ENCODE results near the gene SDK1.

The SDK1 gene

GRCh38 chr7:4182605-4183300 lies 881.7 kb downstream of the SDK1 start:
- DNase-seq (ENCODE audit: low read depth), result no peak

DNA sequence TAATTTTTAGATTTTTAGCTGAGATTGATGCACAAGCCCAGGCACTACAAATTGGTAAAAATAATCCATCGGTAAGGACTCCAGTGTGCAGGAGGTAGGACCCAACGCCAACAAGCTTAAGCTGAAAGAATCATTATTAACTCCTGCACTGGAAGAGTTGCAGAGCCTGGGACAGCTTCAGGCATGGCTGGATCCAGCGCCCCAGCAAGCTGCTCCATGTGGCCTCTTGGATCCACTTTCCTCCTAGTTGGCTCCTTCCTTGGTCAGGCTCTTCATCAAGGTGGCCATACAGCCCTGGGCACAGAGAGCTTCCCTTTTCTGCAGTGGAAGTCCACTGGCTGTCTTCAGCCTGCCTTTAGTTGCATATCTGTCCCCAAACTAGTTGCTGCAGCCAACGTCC lies 883.6 kb downstream of the SDK1 start:
- DNase-seq (ENCODE audit: low read depth), result no peak

GRCh38 chr7:4185136-4185535 lies 884.1 kb downstream of the SDK1 start:
- DNase-seq (ENCODE audit: low read depth), result no peak

DNA sequence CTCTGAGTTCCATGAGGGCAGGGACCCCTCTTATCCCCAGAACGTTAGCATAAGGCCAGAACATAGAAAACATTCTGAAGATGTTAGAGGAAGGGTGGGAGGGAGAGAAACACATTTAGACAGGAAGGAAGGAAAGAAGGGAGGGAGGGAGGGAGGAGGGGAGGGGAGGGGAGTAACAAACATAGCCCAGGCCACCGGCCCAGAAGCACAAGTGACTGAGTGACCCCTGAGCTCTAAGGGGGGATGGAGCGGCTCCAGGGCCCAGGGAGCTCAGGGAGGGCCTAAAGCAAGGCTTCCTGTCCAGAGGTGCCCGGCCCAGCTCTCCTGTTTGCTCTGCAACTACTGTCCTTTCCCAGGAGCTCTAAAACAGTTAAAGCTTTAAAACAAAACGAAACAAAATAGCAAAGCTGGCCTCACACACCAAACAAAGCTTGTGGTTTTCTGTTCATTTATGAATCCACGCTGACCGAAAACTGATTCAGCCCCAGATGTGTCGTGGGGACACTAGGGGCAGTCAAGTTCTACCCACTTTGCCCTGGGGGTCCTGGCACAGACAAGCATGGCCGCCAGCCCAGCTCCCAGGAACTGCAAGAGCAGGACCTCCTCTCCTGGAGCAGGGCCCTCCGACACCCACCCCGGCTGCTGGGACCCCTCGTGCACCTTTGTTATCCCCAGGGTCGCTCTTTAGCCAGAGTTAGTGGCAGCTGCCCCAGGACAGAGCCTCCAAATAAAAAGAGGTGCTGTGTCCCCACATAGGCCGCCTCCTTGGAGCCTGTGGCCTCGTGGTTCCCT lies 884.9 kb downstream of the SDK1 start:
- no peak for DNase-seq (ENCODE audit: low read depth)

- DNase-seq (ENCODE audit: low read depth), result no peak
These were observed 885.4 kb downstream of the SDK1 start for GRCh38 chr7:4186513-4186780.

- no peak for DNase-seq (ENCODE audit: low read depth)
These were observed 887.6 kb downstream of the SDK1 start for GRCh38 chr7:4188651-4189050.

GRCh38 chr7:4189131-4189570 lies 888.1 kb downstream of the SDK1 start:
- no peak for DNase-seq (ENCODE audit: low read depth)

- DNase-seq (ENCODE audit: low read depth), result no peak
These were observed 889.2 kb downstream of the SDK1 start for GRCh38 chr7:4190010-4190981.

GRCh38 chr7:4191046-4191445 lies 890.0 kb downstream of the SDK1 start:
- DNase-seq (ENCODE audit: low read depth), result no peak

DNA sequence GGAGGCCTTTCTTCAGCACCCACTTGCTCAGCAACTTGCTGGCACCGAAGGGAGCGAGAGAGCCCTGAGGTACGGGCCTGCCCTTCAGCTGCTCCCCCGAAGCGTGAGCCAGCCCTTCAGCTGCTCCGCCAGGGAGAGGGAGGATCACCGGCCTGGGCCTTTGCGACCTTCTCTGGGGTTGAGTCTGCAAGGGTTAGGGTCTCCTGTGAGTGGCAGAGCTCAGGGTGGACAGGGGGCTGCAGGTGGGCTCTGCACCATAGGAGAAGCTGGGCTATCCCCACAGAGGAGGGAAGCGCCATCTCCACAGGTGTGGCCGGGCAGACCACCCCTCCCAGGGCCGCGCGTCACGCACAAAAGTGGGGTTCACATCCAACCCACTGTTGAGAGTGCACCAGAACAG lies 890.5 kb downstream of the SDK1 start:
- DNase-seq (ENCODE audit: low read depth), result no peak

DNA sequence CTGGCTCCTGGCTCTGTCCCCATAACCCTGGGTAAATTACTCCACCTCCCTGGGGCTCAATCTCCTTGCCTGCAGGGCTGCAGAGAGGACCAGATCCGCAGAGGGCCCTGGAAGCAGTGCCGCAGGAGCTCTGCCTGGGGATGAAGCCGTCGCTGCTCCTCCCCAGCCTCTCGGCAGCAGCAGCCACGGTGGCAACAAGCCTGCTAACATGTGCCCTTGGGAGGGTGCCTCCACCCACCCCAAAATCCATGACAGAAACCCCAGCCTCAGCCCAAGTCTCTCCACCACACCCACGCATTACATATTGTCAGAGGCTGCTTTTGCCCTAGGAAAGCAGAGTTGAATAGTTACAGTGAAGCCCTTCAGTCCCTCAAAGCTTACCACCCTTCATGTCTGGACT lies 894.6 kb downstream of the SDK1 start:
- DNase-seq (ENCODE audit: low read depth), result no peak

DNA sequence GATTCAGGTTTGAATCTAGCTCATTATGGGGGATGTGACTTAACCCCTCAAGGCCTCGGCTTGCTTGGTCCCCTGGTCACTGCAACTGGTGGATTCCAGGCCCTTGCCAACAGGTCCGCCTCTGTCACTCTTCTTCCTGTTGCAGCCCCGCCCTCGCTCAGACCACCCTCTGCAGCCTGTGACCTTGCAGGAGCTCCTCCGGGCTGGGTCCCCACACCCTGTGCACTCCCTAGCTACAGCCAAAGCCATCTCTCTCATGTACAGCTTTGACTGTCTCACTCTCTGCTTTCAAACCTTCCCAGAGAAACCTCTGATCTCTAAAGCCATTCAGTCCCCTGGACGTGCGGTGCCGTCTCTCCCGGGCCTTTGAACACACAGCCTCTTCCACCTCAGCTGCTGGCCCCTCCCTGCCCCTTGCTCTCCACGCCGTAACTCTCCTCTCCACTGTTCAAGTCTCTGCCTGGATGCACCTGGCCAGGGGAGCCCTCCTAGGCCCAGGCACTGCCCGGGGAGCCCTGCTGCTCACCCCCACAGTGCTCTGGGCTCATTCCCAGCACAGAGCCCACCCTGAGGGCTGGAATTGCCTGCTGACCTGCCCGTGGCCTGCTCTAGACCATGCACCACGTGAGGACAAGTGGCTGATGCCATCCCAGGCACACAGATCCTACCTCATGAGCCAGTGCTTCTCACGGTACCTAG lies 895.2 kb downstream of the SDK1 start:
- no peak for DNase-seq (ENCODE audit: low read depth)

DNA sequence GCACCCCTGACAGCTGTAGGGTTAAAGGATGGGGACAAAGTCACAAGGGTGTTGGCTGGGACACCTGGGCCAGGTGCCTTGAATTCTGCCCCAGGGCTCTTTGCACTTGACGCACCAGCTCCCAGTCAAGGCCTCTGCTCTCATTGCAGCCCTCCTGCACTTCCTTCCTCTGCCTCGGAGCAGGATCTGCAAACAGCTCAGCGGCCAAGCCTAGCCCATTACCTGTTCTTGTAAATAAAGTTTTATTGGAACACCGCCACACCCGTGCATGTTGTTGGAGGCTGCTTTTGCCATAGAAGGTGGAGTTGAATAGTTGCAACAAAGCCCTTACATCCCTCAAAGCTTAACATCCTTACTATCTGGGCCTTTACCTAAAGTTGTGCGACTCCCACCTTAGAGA lies 897.2 kb downstream of the SDK1 start:
- DNase-seq (ENCODE audit: low read depth), result no peak

GRCh38 chr7:4200546-4201094 lies 899.6 kb downstream of the SDK1 start:
- DNase-seq (ENCODE audit: low read depth), result no peak

GRCh38 chr7:4201566-4201965 lies 900.5 kb downstream of the SDK1 start:
- DNase-seq (ENCODE audit: low read depth), result no peak

- DNase-seq (ENCODE audit: low read depth), result no peak
These were observed 901.2 kb downstream of the SDK1 start for GRCh38 chr7:4202154-4202736.

- DNase-seq (ENCODE audit: low read depth), result no peak
These were observed 901.9 kb downstream of the SDK1 start for GRCh38 chr7:4202954-4203353.

DNA sequence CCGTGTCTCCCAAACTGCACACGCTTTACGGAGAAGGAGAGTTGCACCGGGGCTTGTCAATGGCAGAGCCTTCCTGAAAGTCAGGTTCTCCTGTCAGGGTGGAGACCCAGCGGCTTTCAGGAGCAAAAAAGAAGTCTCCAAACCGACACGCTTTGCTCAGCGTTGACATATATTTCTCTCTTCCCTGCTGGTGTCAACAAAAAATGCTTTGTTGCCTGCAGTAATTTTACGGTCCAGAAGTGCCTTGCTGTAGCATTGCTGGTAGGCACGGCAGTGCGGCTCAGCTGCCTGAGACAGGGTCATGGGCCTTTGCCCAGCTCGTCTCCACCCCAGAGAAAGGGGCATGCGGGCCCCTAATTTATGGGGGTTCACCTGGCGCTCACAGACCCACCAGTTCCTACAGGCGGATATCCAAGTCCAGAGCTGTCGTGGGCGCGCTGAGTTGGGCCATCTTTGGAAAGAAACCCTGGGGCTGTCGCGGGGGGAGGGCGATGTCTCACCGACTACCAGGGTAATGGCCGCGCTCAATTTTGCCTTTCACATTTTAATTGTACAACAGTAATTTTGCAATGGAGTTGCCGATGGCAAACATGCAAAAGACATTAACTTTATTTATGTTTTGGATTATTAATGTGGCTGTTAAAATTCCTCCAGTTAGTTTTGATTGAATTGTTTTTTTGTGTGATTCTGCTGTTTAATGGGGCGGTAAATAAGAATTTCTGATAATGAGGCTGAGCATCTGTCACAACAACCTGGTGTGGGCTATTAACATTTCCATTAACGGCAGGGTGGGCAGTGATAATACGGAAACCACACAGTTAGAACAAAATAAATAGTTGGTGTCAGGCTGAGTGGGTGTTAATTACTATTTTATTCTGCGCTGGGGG lies 902.8 kb downstream of the SDK1 start:
- DNase-seq (ENCODE audit: low read depth), result no peak

- peak; percentile 1 for DNase-seq (ENCODE audit: low read depth)
These were observed 903.6 kb downstream of the SDK1 start for GRCh38 chr7:4204513-4205165.

- no peak for DNase-seq (ENCODE audit: low read depth)
These were observed 904.8 kb downstream of the SDK1 start for GRCh38 chr7:4205828-4206227.
